ENCODE results near the gene NEURL1. TPM values are rescaled to one million over a fixed set of nuclear protein-coding genes. Genes with fewer than 3 reads are reported as not detected.

The NEURL1 gene
- total and polyA plus RNA-seq, 9 donors: 0.28 to 5.6 (median 3.1) TPM

- DNase-seq: no peak
- Histone ChIP-seq H3K36me3 (no peaks in the 10 kb centered on the region), H3K27ac (no peak overlapping the region), H3K27me3 (no peaks in the 10 kb centered on the region), H3K9me3 (no peaks in the 10 kb centered on the region), H3K4me3 (no peak overlapping the region), H3K4me1 (ENCODE audit: insufficient read depth) (peaks cover 8% of the 10 kb centered on the region)
- intact Hi-C loops (cut with DNase I): loop anchor here in 1 of 4 donors (10.0 kb wide), 1 partner anchor 187 kb away; no protein-coding TSS in a partner anchor
- WGBS, 3 donors: 84 to 88% (median 88%) methylated on average over 8 of the region's 8 CpGs
- TF ChIP-seq POLR2A (IDR thresholded peaks at IDR 0.05) (no peak), EP300 (IDR thresholded peaks at IDR 0.05) (no peak), CTCF (IDR thresholded peaks at IDR 0.05) (no peak)
Measured at GRCh38 chr10:103497161-103497915, 3.8 kb downstream of the NEURL1 start.

GRCh38 chr10:103498936-103499638, 5.6 kb downstream of the NEURL1 start:
- DNase-seq: no peak
- Histone ChIP-seq H3K27ac (no peak overlapping the region), H3K4me3 (no peak overlapping the region), H3K4me1 (ENCODE audit: insufficient read depth) (peaks cover 4% of the 10 kb centered on the region), H3K9me3 (no peaks in the 10 kb centered on the region), H3K27me3 (no peaks in the 10 kb centered on the region), H3K36me3 (no peaks in the 10 kb centered on the region)
- intact Hi-C loops (cut with DNase I): loop anchor here in 1 of 4 donors (10.0 kb wide), 1 partner anchor 186 kb away; no protein-coding TSS in a partner anchor
- WGBS, 3 donors: 90 to 95% (median 95%) methylated on average over 5 of the region's 5 CpGs
- no peak for TF ChIP-seq EP300 (IDR thresholded peaks at IDR 0.05)
- TF ChIP-seq CTCF (IDR thresholded peaks at IDR 0.05): no peak

GRCh38 chr10:103499881-103500280, 6.4 kb downstream of the NEURL1 start:
- intact Hi-C loops (cut with DNase I): loop anchor here in 1 of 4 donors (10.0 kb wide), 1 partner anchor 185 kb away; no protein-coding TSS in a partner anchor
- TF ChIP-seq EP300 (IDR thresholded peaks at IDR 0.05) (no peak), CTCF (IDR thresholded peaks at IDR 0.05) (no peak), POLR2A (IDR thresholded peaks at IDR 0.05) (no peak)
- DNase-seq: peak in 1 of 5 donors; percentile 11
- WGBS, 3 donors: 68 to 82% (median 68%) methylated on average over 7 of the region's 7 CpGs
- no peaks in the 10 kb centered on the region for H3K27me3 ChIP-seq
- peaks cover 5% of the 10 kb centered on the region for H3K4me1 ChIP-seq (ENCODE audit: insufficient read depth)
- no peak overlapping the region for H3K27ac ChIP-seq
- H3K36me3 ChIP-seq: no peaks in the 10 kb centered on the region
- H3K4me3 ChIP-seq: no peak overlapping the region
- no peaks in the 10 kb centered on the region for H3K9me3 ChIP-seq

- H3K36me3 ChIP-seq: no peaks in the 10 kb centered on the region
- peaks cover 7% of the 10 kb centered on the region for H3K4me1 ChIP-seq (ENCODE audit: insufficient read depth)
- no peak overlapping the region for H3K4me3 ChIP-seq
- no peaks in the 10 kb centered on the region for H3K9me3 ChIP-seq
- intact Hi-C loops (cut with DNase I): no loop called here
- no peaks in the 10 kb centered on the region for H3K27me3 ChIP-seq
- 47 to 55% (median 52%) methylated on average over 6 of the region's 6 CpGs for WGBS, 3 donors
- no peak overlapping the region for H3K27ac ChIP-seq
- TF ChIP-seq CTCF (IDR thresholded peaks at IDR 0.05) (no peak), EP300 (IDR thresholded peaks at IDR 0.05) (no peak), POLR2A (IDR thresholded peaks at IDR 0.05) (no peak)
- no peak for DNase-seq
Measured at GRCh38 chr10:103500481-103500880, 7.0 kb downstream of the NEURL1 start.

Measured in ovary (tissue), 9 donors.